ENCODE data around the gene C19orf38.
"Not testable (repeated sequence)": the region's sequence is repeated elsewhere in the genome, so short reads cannot be mapped to it uniquely, and the experiment has no call there.

C19orf38 gene

DNA sequence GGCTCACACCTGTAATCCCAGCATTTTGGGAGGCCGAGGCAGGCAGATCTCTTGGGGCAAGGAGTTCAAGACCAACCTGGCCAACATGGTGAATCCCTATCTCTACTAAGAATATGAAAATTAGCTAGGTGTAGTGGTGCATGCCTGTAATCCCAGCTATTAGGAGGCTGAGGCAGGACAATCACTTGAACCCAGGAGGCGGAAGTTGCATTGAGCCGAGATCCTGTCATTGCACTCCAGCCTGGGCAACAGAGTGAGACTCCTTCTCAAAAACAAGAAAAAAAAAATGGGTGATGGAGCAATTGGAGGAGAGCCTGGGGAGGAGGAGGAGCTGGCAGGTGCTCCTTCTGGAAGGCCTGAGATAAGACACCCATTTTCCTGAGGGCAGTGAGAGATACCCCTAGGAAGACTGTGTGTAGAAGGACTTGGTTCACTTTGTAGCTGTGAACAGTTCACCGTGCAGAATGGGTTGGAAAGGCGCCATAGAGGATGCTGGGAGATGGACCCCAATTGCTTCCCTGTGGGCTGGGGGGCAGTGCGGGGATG, 14.4 kb downstream of the C19orf38 start:
- Histone ChIP-seq H3K9ac (peak overlapping the region in 5 of 11 experiments; percentile 18 to 38 (median 21); a peak in 3 of 22 replicates), H3K4me1 (peaks cover 21 to 52% (median 31%) of the 10 kb centered on the region in 10 experiments), H4K20me1 (no peaks in the 10 kb centered on the region), H3K27me3 (no peaks in the 10 kb centered on the region), H3K9me3 (replicated peaks in 1 of 11) (no peaks in the 10 kb centered on the region), H3K4me2 (peak overlapping the region in 9 of 11 experiments; percentile 9 to 62 (median 31); a peak in 13 of 22 replicates), H3K4me3 (no peak overlapping the region), H3K36me3 (peaks cover 0 to 17% (median 0%) of the 10 kb centered on the region in 11 experiments; a peak in 8 of 22 replicates), H3K27ac (peak overlapping the region in 7 of 11 experiments; percentile 45 to 61 (median 47); a peak in 12 of 22 replicates)
- TF ChIP-seq Cebpa-rat (IDR thresholded peaks at IDR 0.05) = no peak

DNA sequence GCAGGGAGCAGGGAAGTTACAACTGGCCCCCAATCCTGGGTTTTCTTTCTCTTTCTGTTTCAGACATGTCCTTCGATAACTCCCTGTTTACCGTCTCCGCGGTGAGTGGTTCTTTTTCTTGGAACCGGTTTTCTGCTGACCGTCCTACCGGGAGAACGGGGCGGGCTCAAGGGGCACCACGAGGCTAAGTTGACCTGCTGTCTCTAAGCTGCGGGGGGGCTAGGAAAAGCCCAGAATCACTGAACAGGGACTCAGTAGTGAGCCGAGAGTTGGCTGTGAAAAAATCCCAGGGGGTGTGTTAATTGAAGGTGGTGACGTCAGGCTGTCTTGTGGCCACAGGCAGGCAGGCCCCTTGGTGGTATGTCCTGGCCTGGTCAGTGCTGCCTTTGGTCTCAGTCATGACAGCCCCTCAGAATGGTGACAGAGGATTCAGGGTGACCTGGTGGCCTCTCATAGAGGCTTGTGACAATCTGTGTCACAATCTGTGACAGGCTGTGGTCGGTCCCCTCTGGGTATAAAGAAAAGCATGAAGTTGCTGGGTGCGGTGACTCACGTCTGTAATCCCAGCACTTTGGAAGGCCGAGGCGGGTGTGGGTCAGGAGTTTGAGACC, 15.0 kb downstream of the C19orf38 start:
- Histone ChIP-seq H3K9me3 (replicated peaks in 1 of 11) (no peaks in the 10 kb centered on the region), H3K4me1 (peaks cover 26 to 58% (median 36%) of the 10 kb centered on the region in 10 experiments), H4K20me1 (no peaks in the 10 kb centered on the region), H3K4me2 (peak overlapping the region in 10 of 11 experiments; percentile 23 to 62 (median 50); a peak in 16 of 22 replicates), H3K4me3 (no peak overlapping the region), H3K27ac (peak overlapping the region in 9 of 11 experiments; percentile 21 to 61 (median 46); a peak in 16 of 22 replicates), H3K9ac (peak overlapping the region in 10 of 11 experiments; percentile 3 to 41 (median 26); a peak in 9 of 22 replicates), H3K27me3 (no peaks in the 10 kb centered on the region), H3K36me3 (peaks cover 0 to 13% (median 0%) of the 10 kb centered on the region in 11 experiments; a peak in 7 of 22 replicates)
- no peak for TF ChIP-seq Cebpa-rat (IDR thresholded peaks at IDR 0.05)

DNA sequence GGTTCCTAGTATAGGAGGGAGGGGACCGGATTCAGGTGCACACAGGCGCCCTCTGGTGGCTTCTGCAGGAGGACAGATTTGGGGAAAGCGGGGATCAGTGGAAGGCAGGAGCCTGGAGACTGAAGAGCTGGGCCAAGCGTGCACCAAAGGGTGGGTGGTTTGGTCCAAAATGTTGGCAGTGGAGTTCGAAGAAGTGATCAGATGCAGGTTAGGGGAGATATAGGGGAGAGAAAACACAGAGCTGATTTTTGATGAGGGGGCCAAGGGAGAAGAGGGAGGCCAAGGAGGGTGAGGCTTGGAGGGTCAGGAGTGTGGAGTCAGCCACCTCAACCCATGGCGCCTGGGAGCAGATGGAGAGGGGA, 16.3 kb downstream of the C19orf38 start:
- peaks cover 29 to 71% (median 46%) of the 10 kb centered on the region in 10 experiments for H3K4me1 ChIP-seq

DNA sequence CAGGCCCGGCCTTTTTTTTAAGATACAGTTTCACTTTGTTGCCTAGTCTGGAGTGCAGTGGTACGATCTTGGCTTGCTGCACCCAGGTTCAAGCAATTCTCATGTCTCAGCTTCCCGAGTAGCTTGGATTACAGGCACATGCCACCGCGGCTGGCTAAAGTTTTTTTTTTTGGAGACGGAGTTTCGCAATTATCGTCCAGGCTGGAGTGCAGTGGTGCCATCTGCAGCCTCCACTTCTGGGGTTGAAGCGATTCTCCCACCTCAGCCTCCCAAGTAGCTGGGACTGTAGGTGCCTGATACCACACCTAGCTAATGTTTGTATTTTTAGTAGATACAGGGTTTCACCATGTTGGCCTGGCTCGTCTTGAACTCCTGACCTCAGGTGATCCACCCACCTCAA, 18.3 kb downstream of the C19orf38 start:
- Histone ChIP-seq H3K27me3 (no peaks in the 10 kb centered on the region), H3K4me3 (no peak overlapping the region), H3K4me2 (peak overlapping the region in 2 of 11 experiments; percentile 13 to 28; a peak in 4 of 22 replicates), H3K9ac (no peak overlapping the region), H3K9me3 (replicated peaks in 1 of 11) (no peaks in the 10 kb centered on the region), H3K36me3 (peaks cover 0 to 10% (median 0%) of the 10 kb centered on the region in 11 experiments; a peak in 4 of 22 replicates), H3K4me1 (peaks cover 39 to 75% (median 54%) of the 10 kb centered on the region in 10 experiments), H3K27ac (no peak overlapping the region), H4K20me1 (no peaks in the 10 kb centered on the region)
- peak in 5 of 11 experiments; percentile 10 to 80 (median 49); a peak in 6 of 22 replicates for TF ChIP-seq Cebpa-rat (IDR thresholded peaks at IDR 0.05)

More for the DNA sequence above, 16.3 kb downstream of the C19orf38 start:
- Histone ChIP-seq H3K27ac (peak overlapping the region in 4 of 11 experiments; percentile 34 to 61 (median 41); a peak in 4 of 22 replicates), H3K36me3 (peaks cover 0 to 15% (median 0%) of the 10 kb centered on the region in 11 experiments; a peak in 8 of 22 replicates), H3K27me3 (no peaks in the 10 kb centered on the region), H3K9me3 (replicated peaks in 1 of 11) (no peaks in the 10 kb centered on the region), H3K9ac (peak overlapping the region in 6 of 11 experiments; percentile 8 to 60 (median 30); a peak in 7 of 22 replicates), H3K4me3 (no peak overlapping the region), H3K4me2 (peak overlapping the region in 10 of 11 experiments; percentile 16 to 62 (median 50); a peak in 18 of 22 replicates), H4K20me1 (no peaks in the 10 kb centered on the region)
- no peak for TF ChIP-seq Cebpa-rat (IDR thresholded peaks at IDR 0.05)

DNA sequence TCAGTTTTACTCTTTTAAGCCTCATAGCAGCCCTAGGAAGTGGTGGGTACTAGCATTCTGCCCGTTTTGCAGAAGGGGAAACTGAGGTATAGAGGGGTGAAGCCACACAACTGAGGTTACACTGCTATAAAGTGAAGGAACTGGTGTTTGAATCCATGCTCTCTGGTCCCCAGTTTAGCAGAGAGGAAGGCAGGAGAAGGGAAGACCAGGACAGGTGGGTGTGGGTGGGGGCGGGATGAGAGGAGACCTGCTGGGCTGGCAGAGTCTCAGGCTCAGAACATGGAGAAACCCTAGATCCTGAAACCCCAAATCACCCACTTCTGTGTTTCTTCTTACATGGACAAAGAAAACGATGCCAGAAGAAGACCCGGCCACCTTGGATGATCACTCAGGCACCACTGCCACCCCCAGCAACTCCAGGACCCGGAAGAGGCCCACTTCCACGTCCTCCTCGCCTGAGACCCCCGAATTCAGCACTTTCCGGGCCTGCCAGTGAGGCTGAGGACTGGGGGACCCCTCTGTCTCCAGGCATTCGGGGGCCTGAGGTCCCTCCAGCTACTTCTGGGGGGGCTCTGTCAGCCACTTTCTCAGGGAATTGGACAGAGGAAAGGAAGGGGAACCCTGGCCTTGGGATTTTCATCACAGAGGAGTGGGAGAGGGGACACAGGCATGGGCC, 20.8 kb downstream of the C19orf38 start:
- H3K9ac ChIP-seq = no peak overlapping the region
- peaks cover 0 to 16% (median 6%) of the 10 kb centered on the region in 11 experiments; a peak in 6 of 22 replicates for H4K20me1 ChIP-seq
- peaks cover 0 to 10% (median under 1%) of the 10 kb centered on the region in 11 experiments; a peak in 7 of 22 replicates for H3K36me3 ChIP-seq
- no peaks in the 10 kb centered on the region for H3K9me3 ChIP-seq (replicated peaks in 1 of 11)
- no peak overlapping the region for H3K4me3 ChIP-seq
- no peaks in the 10 kb centered on the region for H3K27me3 ChIP-seq
- H3K4me2 ChIP-seq = peak overlapping the region in 5 of 11 experiments; percentile 2 to 82 (median 62); a peak in 6 of 22 replicates
- peak overlapping the region in 3 of 11 experiments; percentile 14 to 86 (median 18); a peak in 3 of 22 replicates for H3K27ac ChIP-seq
- TF ChIP-seq Cebpa-rat (IDR thresholded peaks at IDR 0.05) = no peak
- peaks cover 40 to 69% (median 53%) of the 10 kb centered on the region in 10 experiments for H3K4me1 ChIP-seq

DNA sequence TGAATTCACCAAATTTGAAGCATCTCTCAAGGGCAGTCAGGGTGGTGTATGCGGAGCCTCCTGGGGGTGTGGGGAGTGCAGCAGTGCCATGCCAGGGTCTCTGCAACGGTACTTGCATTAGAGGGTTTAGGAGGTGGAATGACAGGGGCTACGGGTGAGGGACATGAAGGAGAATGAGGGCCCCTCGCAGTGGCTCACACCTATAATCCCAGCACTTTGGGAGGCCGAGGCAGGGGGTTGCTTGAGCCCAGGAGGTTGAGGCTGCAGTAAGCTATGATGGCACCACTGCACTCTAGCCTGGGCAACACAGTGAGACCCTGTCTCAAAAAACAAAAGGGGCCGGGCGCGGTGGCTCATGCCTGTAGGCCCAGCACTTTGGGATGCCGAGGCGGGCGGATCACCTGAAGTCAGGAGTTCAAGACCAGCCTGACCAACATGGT, 21.7 kb downstream of the C19orf38 start:
- Histone ChIP-seq H3K36me3 (peaks cover 0 to 19% (median 8%) of the 10 kb centered on the region in 11 experiments; a peak in 11 of 22 replicates), H3K9ac (peak overlapping the region in 6 of 11 experiments; percentile 72 to 81 (median 80); a peak in 7 of 22 replicates), H3K4me2 (peak overlapping the region; percentile 67 to 97 (median 89)), H4K20me1 (peaks cover 0 to 25% (median 15%) of the 10 kb centered on the region in 11 experiments; a peak in 10 of 22 replicates), H3K4me1 (peaks cover 40 to 70% (median 56%) of the 10 kb centered on the region in 10 experiments), H3K27ac (peak overlapping the region in 9 of 11 experiments; percentile 74 to 90 (median 82); a peak in 16 of 22 replicates)
- not testable (repeated sequence) for H3K9me3 ChIP-seq (replicated peaks in 1 of 11); H3K4me3 ChIP-seq; H3K27me3 ChIP-seq

DNA sequence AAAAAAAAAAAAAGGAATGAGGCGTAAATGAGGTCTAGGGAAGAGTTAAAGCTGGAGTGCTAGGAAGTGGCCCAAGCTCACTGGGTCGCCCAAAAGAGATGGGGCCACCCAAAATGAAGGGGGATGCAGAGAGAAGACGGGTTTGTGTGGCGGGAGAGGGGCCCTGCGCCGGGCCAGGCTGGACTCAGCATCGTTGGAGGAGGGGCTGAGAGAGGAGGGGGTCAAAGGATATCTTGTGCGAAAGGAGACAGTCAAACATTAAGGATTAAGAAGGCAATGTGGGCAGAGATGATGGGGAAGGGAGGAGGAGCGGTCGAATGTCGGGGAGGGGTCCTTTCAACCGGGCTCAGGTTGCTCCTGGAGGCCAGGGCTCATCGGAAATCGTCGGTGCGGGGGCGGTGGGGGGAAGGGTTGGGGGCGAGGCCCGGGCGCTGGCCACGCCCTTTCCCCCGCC, 22.3 kb downstream of the C19orf38 start:
- Histone ChIP-seq H3K4me1 (peaks cover 45 to 77% (median 60%) of the 10 kb centered on the region in 10 experiments), H3K27ac (peak overlapping the region; percentile 59 to 90 (median 82); a peak in 21 of 22 replicates), H3K9me3 (replicated peaks in 1 of 11) (no peaks in the 10 kb centered on the region), H3K4me3 (peak overlapping the region; percentile 44 to 68 (median 56)), H3K27me3 (no peaks in the 10 kb centered on the region), H4K20me1 (peaks cover 0 to 31% (median 16%) of the 10 kb centered on the region in 11 experiments; a peak in 10 of 22 replicates), H3K4me2 (peak overlapping the region; percentile 67 to 97 (median 89)), H3K36me3 (peaks cover 0 to 23% (median 8%) of the 10 kb centered on the region in 11 experiments; a peak in 11 of 22 replicates), H3K9ac (peak overlapping the region; percentile 58 to 81 (median 74); a peak in 20 of 22 replicates)
- TF ChIP-seq Cebpa-rat (IDR thresholded peaks at IDR 0.05) = no peak

DNA sequence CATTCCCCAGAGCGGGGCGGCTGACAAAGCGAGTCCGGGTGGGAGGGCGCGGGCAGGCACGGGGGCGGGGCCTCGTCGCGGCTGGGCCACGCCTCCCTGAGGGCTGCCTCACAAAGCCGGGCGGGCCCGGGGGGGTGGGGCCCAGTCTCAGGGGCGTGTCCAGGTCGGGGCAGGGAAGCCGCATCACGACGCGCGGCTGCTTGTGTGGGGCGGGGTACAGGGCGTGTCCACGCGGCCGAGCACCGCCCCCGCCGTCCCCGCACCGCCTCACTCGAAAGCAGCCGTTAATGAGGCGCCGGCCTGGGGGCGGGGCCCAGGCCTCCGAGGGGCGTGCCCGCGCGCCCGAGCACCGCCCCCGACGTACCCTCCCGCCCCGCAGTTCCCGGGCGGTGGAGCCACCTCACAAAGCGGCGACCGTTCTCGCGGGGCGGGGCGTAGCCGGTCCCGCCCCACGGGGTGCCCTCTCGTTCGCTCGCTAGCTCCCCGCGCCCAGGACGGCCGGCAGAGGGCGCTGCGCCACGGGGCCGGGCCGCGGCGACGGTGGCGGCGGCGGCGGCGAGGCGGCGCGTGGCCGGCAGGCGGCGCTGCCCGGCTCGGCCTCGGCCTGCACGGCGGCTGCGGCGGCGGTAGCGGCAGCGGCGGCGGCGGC, 22.9 kb downstream of the C19orf38 start, which contains the start of gene CARM1:
Gene CARM1, plus strand, starts transcription at position 599 of the 649 bp plus-strand sequence. CDS start 150 bp downstream, outside the sequence.
- TF ChIP-seq Cebpa-rat (IDR thresholded peaks at IDR 0.05) = no peak
- peak within 1 kb of the TSS; percentile 89 to 98 (median 95) for H3K9ac ChIP-seq
- H4K20me1 ChIP-seq = peaks cover 0 to 37% (median 17%) of the 10 kb centered on the region in 11 experiments; a peak in 12 of 22 replicates
- peak within 1 kb of the TSS; percentile 80 to 98 (median 95) for H3K4me2 ChIP-seq
- H3K27ac ChIP-seq = peak within 1 kb of the TSS; percentile 83 to 95 (median 91)
- H3K9me3 ChIP-seq (replicated peaks in 1 of 11) = no peaks in the 10 kb centered on the region
- H3K4me3 ChIP-seq = peak within 1 kb of the TSS; percentile 75 to 90 (median 84)
- peaks cover 0 to 23% (median 8%) of the 10 kb centered on the region in 11 experiments; a peak in 11 of 22 replicates for H3K36me3 ChIP-seq
- H3K4me1 ChIP-seq = peaks cover 51 to 80% (median 66%) of the 10 kb centered on the region in 10 experiments
- H3K27me3 ChIP-seq = no peaks in the 10 kb centered on the region

Data from BLaER1 treated with 17β-estradiol and CSF1 and Interleukin-3, amounts not matched to agents 10 nM and 100 nM (cell line).